SIG-M5 (cell line): Measurements from ENCODE around the gene TAS2R41.
"Not testable (repeated sequence)": the region's sequence is repeated elsewhere in the genome, so short reads cannot be mapped to it uniquely, and the experiment has no call there.

Experiments used
- DNase-seq: peaks from one replicate; lab custom pipeline; 2025; lab: John Stamatoyannopoulos, UW

TAS2R41 gene

GRCh38 chr7:143456992-143457793 is 20.5 kb upstream of the TAS2R41 start:
- DNase-seq, result no peak

GRCh38 chr7:143458263-143458662 is 19.4 kb upstream of the TAS2R41 start:
- peak; percentile 2 for DNase-seq

GRCh38 chr7:143458681-143459080 is 19.0 kb upstream of the TAS2R41 start:
- DNase-seq, result no peak

GRCh38 chr7:143459359-143459758 is 18.3 kb upstream of the TAS2R41 start:
- DNase-seq, result no peak

GRCh38 chr7:143460271-143460979 is 17.2 kb upstream of the TAS2R41 start:
- DNase-seq, result no peak

- no peak for DNase-seq
Observed at GRCh38 chr7:143462045-143462444, 15.6 kb upstream of the TAS2R41 start.

- DNase-seq, result no peak
Observed at GRCh38 chr7:143463556-143463955, 14.1 kb upstream of the TAS2R41 start.

- DNase-seq, result no peak
Observed at GRCh38 chr7:143463957-143464356, 13.7 kb upstream of the TAS2R41 start.

- no peak for DNase-seq
Observed at GRCh38 chr7:143467724-143468123, 9.9 kb upstream of the TAS2R41 start.

- not testable (repeated sequence) for DNase-seq
Observed at GRCh38 chr7:143472071-143472689, 5.5 kb upstream of the TAS2R41 start.

GRCh38 chr7:143479055-143479766 is 1.5 kb downstream of the TAS2R41 start:
- DNase-seq, result no peak

- DNase-seq, result no peak
Observed at GRCh38 chr7:143480501-143480900, 2.8 kb downstream of the TAS2R41 start.

GRCh38 chr7:143484119-143484518 is 6.4 kb downstream of the TAS2R41 start:
- no peak for DNase-seq

GRCh38 chr7:143485094-143485493 is 7.4 kb downstream of the TAS2R41 start:
- no peak for DNase-seq

- no peak for DNase-seq
Observed at GRCh38 chr7:143485500-143485899, 7.8 kb downstream of the TAS2R41 start.

GRCh38 chr7:143486266-143486665 is 8.6 kb downstream of the TAS2R41 start:
- not testable (repeated sequence) for DNase-seq

- no peak for DNase-seq
Observed at GRCh38 chr7:143487061-143487460, 9.4 kb downstream of the TAS2R41 start.

GRCh38 chr7:143487566-143487965 is 9.9 kb downstream of the TAS2R41 start:
- no peak for DNase-seq

GRCh38 chr7:143490717-143491306 is 13.1 kb downstream of the TAS2R41 start:
- no peak for DNase-seq

GRCh38 chr7:143492043-143492471 is 14.4 kb downstream of the TAS2R41 start:
- DNase-seq, result no peak

GRCh38 chr7:143492799-143493739 is 15.4 kb downstream of the TAS2R41 start:
- DNase-seq, result no peak
